ENCODE measurements around the gene PDZD8.

DNA sequence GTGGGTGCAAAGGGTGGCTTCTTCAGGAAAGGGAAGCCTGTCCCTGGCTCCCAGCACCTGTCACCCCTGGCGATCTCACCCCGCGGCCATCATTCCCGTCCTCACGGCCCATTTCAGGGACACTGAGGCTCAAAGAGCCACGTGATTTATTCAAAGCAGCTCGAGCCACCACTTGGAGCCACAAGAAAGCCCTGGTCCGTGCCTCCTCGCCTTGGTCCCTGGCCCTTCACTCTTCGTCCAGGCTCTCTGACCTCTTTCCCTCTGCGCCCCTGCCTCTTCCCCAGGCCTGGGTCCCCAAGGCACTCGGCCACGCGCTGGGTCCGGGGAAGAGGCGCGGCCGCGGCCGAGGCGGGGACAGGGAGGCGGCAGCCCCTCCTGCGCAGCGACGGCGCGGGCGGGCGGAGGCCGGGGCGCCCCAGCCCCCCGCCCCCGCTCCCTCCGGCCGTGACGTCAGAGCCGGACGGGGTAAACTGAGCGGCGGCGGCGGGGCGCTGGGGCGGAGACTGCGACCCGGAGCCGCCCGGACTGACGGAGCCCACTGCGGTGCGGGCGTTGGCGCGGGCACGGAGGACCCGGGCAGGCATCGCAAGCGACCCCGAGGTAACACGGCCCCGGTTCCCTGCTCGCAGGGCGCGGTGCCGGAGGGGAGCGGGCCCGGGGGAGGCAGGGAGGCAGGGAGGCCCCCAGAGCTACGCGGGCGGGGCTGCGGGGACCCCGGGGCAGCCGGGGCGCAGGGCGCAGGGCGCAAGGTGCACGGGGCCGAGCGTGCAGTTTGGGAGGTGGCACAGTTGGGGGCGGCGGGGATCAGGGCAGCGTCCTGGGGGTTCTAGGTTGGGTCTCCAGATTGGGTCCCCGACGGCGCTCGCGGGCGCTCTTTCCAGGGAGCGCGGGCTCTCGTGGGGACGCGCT lies 134.4 kb downstream of the PDZD8 start, which contains the start of gene SLC18A2:
- TF ChIP-seq POLR2A (IDR thresholded peaks at IDR 0.05), result no peak
- TF ChIP-seq, protein P1, sequence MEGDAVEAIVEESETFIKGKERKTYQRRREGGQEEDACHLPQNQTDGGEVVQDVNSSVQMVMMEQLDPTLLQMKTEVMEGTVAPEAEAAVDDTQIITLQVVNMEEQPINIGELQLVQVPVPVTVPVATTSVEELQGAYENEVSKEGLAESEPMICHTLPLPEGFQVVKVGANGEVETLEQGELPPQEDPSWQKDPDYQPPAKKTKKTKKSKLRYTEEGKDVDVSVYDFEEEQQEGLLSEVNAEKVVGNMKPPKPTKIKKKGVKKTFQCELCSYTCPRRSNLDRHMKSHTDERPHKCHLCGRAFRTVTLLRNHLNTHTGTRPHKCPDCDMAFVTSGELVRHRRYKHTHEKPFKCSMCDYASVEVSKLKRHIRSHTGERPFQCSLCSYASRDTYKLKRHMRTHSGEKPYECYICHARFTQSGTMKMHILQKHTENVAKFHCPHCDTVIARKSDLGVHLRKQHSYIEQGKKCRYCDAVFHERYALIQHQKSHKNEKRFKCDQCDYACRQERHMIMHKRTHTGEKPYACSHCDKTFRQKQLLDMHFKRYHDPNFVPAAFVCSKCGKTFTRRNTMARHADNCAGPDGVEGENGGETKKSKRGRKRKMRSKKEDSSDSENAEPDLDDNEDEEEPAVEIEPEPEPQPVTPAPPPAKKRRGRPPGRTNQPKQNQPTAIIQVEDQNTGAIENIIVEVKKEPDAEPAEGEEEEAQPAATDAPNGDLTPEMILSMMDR (IDR thresholded peaks at IDR 0.05), result no peak

Data from right lobe of liver (tissue), 4 donors.